Endodermal cell (in vitro differentiated cells): ENCODE measurements around the gene PPRC1. TPM values are rescaled to one million over a fixed set of nuclear protein-coding genes. Genes with fewer than 3 reads are reported as not detected.

Experiments used
- DNase-seq: peaks from one replicate; pipeline ENCODE4 v3.0.0-alpha.2; 2017
- H3K27ac ChIP-seq: 2 replicates; pipeline ENCODE4 v1.5.1; 2013; ENCODE audit warnings: mild to moderate bottlenecking, low read depth, low read length, moderate library complexity
- H3K27me3 ChIP-seq: 2 replicates; pipeline ENCODE4 v1.6.1; 2013; ENCODE audit warnings: mild to moderate bottlenecking, low read length, moderate library complexity; ENCODE audit not compliant: insufficient read depth, control insufficient read depth, poor library complexity, severe bottlenecking
- H3K36me3 ChIP-seq: 2 replicates; pipeline ENCODE4 v1.7.0; 2013; ENCODE audit warnings: mild to moderate bottlenecking, low read length, moderate library complexity; ENCODE audit not compliant: control insufficient read depth, insufficient read depth
- H3K4me1 ChIP-seq: one replicate; pipeline ENCODE4 v1.7.0; 2013; ENCODE audit warnings: low read length; ENCODE audit not compliant: control insufficient read depth, insufficient read depth
- H3K4me3 ChIP-seq: 2 replicates; pipeline ENCODE4 v1.5.1; 2013; ENCODE audit warnings: mild to moderate bottlenecking, low read length, moderate library complexity
- H3K9ac ChIP-seq: 2 replicates; pipeline ENCODE4 v1.6.1; 2013; ENCODE audit warnings: mild to moderate bottlenecking, low read length, moderate library complexity; ENCODE audit not compliant: poor library complexity, severe bottlenecking; ENCODE audit errors: extremely low read depth
- H3K9me3 ChIP-seq: 2 replicates; pipeline ENCODE4 v1.6.1; 2013; ENCODE audit warnings: mild to moderate bottlenecking, low read length, moderate library complexity; ENCODE audit not compliant: control insufficient read depth
- H3K27ac Mint-ChIP-seq: 2 replicates; pipeline ENCODE4 v1.8.0; 2020; ENCODE audit warnings: mixed read lengths
- H3K27me3 Mint-ChIP-seq: 2 replicates; pipeline ENCODE4 v1.8.0; 2021; ENCODE audit warnings: mild to moderate bottlenecking, mixed read lengths; ENCODE audit not compliant: insufficient read depth
- H3K36me3 Mint-ChIP-seq: 2 replicates; pipeline ENCODE4 v1.8.0; 2020; ENCODE audit warnings: low read depth, mixed read lengths
- H3K4me1 Mint-ChIP-seq: 2 replicates; pipeline ENCODE4 v1.8.0; 2020; ENCODE audit warnings: mixed read lengths
- H3K4me3 Mint-ChIP-seq: 2 replicates; pipeline ENCODE4 v1.8.0; 2020; ENCODE audit warnings: mild to moderate bottlenecking, moderate library complexity, mixed read lengths
- H3K9me3 Mint-ChIP-seq: 2 replicates; pipeline ENCODE4 v1.8.0; 2020; ENCODE audit warnings: mild to moderate bottlenecking, mixed read lengths
- CTCF ChIP-seq: fragments of 200-600 bp; sonication (generic); conservative IDR thresholded peaks from 2 replicates; pipeline ENCODE4 v1.5.0; 2021; ENCODE audit warnings: antibody characterized with exemption, mild to moderate bottlenecking
- WGBS, 2 experiments: methylation state at CpG; one replicate each; pipeline versions ENCODE4 v1.1.5 to v1.1.7; 2013; ENCODE audit warnings: missing lambda C conversion rate in 2 of 2, mixed read lengths in 1 of 2; ENCODE audit not compliant: insufficient coverage in 1 of 2, insufficient read length in 1 of 2; 5-methylcytosine and 5-hydroxymethylcytosine counted together
- total RNA-seq, 2 donors: library from RNA; stranded (reverse); fragmentation: NEBNext Ultra II Directional in 1 of 2; extraction: Animal tissue kit (Norgen Biotek cat#: 25700) in 1 of 2; gene quantifications; 2 replicates in 1 of 2; 3 replicates in 1 of 2; pipeline ENCODE4 v1.2.1, GENCODE V29; 2021

Gene PPRC1
- total RNA-seq, 2 donors from 2014 or later, result 44.5 to 44.7 TPM

- Mint-ChIP-seq H3K36me3 (peaks cover 60% of the 10 kb centered on the region), H3K27me3 (no peaks in the 10 kb centered on the region), H3K27ac (peak overlapping the region; percentile 99), H3K9me3 (no peaks in the 10 kb centered on the region), H3K4me1 (peaks cover 13% of the 10 kb centered on the region), H3K4me3 (peak overlapping the region; percentile 98)
- 0 to 1% methylated on average over 9 to 19 of the region's 19 CpGs for WGBS, 2 experiments
- peaks cover 3% of the 10 kb centered on the region for H3K4me1 ChIP-seq
- peak overlapping the region; percentile 77 for H3K27ac ChIP-seq
- H3K9me3 ChIP-seq, result no peaks in the 10 kb centered on the region
- peak overlapping the region; percentile 98 for H3K4me3 ChIP-seq
- DNase-seq, result no peak
- no peak for TF ChIP-seq CTCF
- H3K27me3 ChIP-seq, result no peaks in the 10 kb centered on the region
- peaks cover 55% of the 10 kb centered on the region for H3K36me3 ChIP-seq
- peak overlapping the region; percentile 95 for H3K9ac ChIP-seq
Measured at GRCh38 chr10:102152545-102152890, 19.7 kb downstream of the PPRC1 start.

GRCh38 chr10:102153093-102153620 is 20.3 kb downstream of the PPRC1 start:
- 35 to 44% methylated on average over 3 to 5 of the region's 5 CpGs for WGBS, 2 experiments
- H3K27ac ChIP-seq, result peak overlapping the region; percentile 77
- peaks cover 61% of the 10 kb centered on the region for H3K36me3 Mint-ChIP-seq

GRCh38 chr10:102154466-102155116 is 21.8 kb downstream of the PPRC1 start:
- Histone ChIP-seq H3K36me3 (peaks cover 54% of the 10 kb centered on the region), H3K9me3 (no peaks in the 10 kb centered on the region), H3K4me3 (no peak overlapping the region), H3K27ac (no peak overlapping the region), H3K9ac (no peak overlapping the region), H3K4me1 (peaks cover 3% of the 10 kb centered on the region), H3K27me3 (no peaks in the 10 kb centered on the region)
- DNase-seq, result no peak
- peak overlapping the region; percentile 70 for H3K27ac Mint-ChIP-seq
- peaks cover 61% of the 10 kb centered on the region for H3K36me3 Mint-ChIP-seq
- no peak for TF ChIP-seq CTCF
- H3K27me3 Mint-ChIP-seq, result no peaks in the 10 kb centered on the region
- peaks cover 13% of the 10 kb centered on the region for H3K4me1 Mint-ChIP-seq
- WGBS, 2 experiments, result 96 to 100% methylated on average over 3 to 8 of the region's 11 CpGs
- H3K9me3 Mint-ChIP-seq, result no peaks in the 10 kb centered on the region
- no peak overlapping the region for H3K4me3 Mint-ChIP-seq

More at GRCh38 chr10:102153093-102153620, 20.3 kb downstream of the PPRC1 start:
- peak overlapping the region; percentile 95 for H3K9ac ChIP-seq
- H3K9me3 ChIP-seq, result no peaks in the 10 kb centered on the region
- TF ChIP-seq CTCF, result no peak
- no peaks in the 10 kb centered on the region for H3K27me3 Mint-ChIP-seq
- no peaks in the 10 kb centered on the region for H3K27me3 ChIP-seq
- peak overlapping the region; percentile 98 for H3K4me3 Mint-ChIP-seq
- peak overlapping the region; percentile 99 for H3K27ac Mint-ChIP-seq
- H3K36me3 ChIP-seq, result peaks cover 55% of the 10 kb centered on the region
- no peak for DNase-seq
- peak overlapping the region; percentile 98 for H3K4me3 ChIP-seq
- H3K4me1 ChIP-seq, result peaks cover 3% of the 10 kb centered on the region
- H3K4me1 Mint-ChIP-seq, result peaks cover 13% of the 10 kb centered on the region
- H3K9me3 Mint-ChIP-seq, result no peaks in the 10 kb centered on the region
